ENCODE measurements around the gene KSR1.

GRCh38 chr17:27564463-27564862 lies 108.2 kb downstream of the KSR1 start:
- TF ChIP-seq ZNF639 (CRISPR knock-in tag; conservative IDR thresholded peaks at IDR 0.05 in 1 of 2, IDR thresholded peaks at IDR 0.05 in 1 of 2), result no peak
- no peak for TF ChIP-seq CTCF (IDR thresholded peaks at IDR 0.05 in 2 of 3, conservative IDR thresholded peaks at IDR 0.05 in 1 of 3; ENCODE audit: insufficient read depth in 2 of 3, low read depth in 1 of 3, low read length in 3 of 3)
- TF ChIP-seq HDAC2 (IDR thresholded peaks at IDR 0.05), result no peak
- no peak for TF ChIP-seq MTA2 (IDR thresholded peaks at IDR 0.05; ENCODE audit: low read depth)
- no peak for TF ChIP-seq REST (IDR thresholded peaks at IDR 0.05; ENCODE audit: borderline replicate concordance)
- no peak for TF ChIP-seq REST (CRISPR knock-in tag; IDR thresholded peaks at IDR 0.05; ENCODE audit: low read depth)
- no peak for TF ChIP-seq MXD1 (CRISPR knock-in tag; IDR thresholded peaks at IDR 0.05; ENCODE audit: borderline replicate concordance, poor library complexity, severe bottlenecking)
- TF ChIP-seq ZNF121 (CRISPR knock-in tag; conservative IDR thresholded peaks at IDR 0.05), result no peak
- TF ChIP-seq ZNF324 (CRISPR knock-in tag; IDR thresholded peaks at IDR 0.05), result no peak
- no peak for TF ChIP-seq SNAPC5 (CRISPR knock-in tag; IDR thresholded peaks at IDR 0.05)
- no peak for TF ChIP-seq TCF7 (IDR thresholded peaks at IDR 0.05; ENCODE audit: borderline replicate concordance)
- TF ChIP-seq KAT8 (IDR thresholded peaks at IDR 0.05; ENCODE audit: low read depth), result no peak
- no peak for TF ChIP-seq JUN (IDR thresholded peaks at IDR 0.05; ENCODE audit: borderline replicate concordance, low read depth, low read length)
- no peak for TF ChIP-seq JUN (CRISPR knock-in tag; IDR thresholded peaks at IDR 0.05; ENCODE audit: borderline replicate concordance)
- TF ChIP-seq ATF1 (CRISPR knock-in tag; IDR thresholded peaks at IDR 0.05), result no peak
- no peak for TF ChIP-seq ATF1 (tag; IDR thresholded peaks at IDR 0.05)
- TF ChIP-seq KDM4B (IDR thresholded peaks at IDR 0.05; ENCODE audit: borderline replicate concordance in 2 of 2, low read depth in 1 of 2), result no peak
